SU-DHL-6 (cell line): ENCODE results near the gene ATRNL1.
"Not testable (repeated sequence)": the region's sequence is repeated elsewhere in the genome, so short reads cannot be mapped to it uniquely, and the experiment has no call there.

Experiments used
- H2AFZ ChIP-seq: fragments of 200-600 bp; sonication (generic); 2 replicates; pipeline ENCODE4 v1.6.1; 2014; ENCODE audit warnings: low read depth, mild to moderate bottlenecking, moderate library complexity, mixed read lengths, antibody characterized with exemption, low read length; ENCODE audit not compliant: severe bottlenecking
- H3F3A ChIP-seq: fragments of 200-600 bp; shearing (Covaris generic); 2 replicates; pipeline ENCODE4 v1.6.0; 2016; ENCODE audit warnings: antibody characterized with exemption, mild to moderate bottlenecking; ENCODE audit not compliant: insufficient read depth
- H3K27ac ChIP-seq: fragments of 200-600 bp; sonication (generic); 2 replicates; pipeline ENCODE4 v1.5.1; 2016; ENCODE audit warnings: low read depth, mild to moderate bottlenecking, low read length, moderate library complexity, mixed read lengths
- H3K27me3 ChIP-seq: fragments of 200-600 bp; sonication (generic), shearing (Covaris generic); 2 replicates; pipeline ENCODE4 v1.6.0; 2014; ENCODE audit warnings: mild to moderate bottlenecking, low read length
- H3K36me3 ChIP-seq: fragments of 200-600 bp; sonication (generic); 2 replicates; pipeline ENCODE4 v1.6.1; 2014; ENCODE audit warnings: mild to moderate bottlenecking, low read length, mixed read lengths
- H3K4me2 ChIP-seq: fragments of 300-600, 200-600 bp; shearing (Covaris generic), sonication (generic); 2 replicates; pipeline ENCODE4 v1.6.0; 2014; ENCODE audit warnings: low read length, low read depth, mild to moderate bottlenecking; ENCODE audit not compliant: poor library complexity, severe bottlenecking
- H3K4me3 ChIP-seq: fragments of 200-600 bp; sonication (generic); 2 replicates; pipeline ENCODE4 v1.5.1; 2014; ENCODE audit warnings: antibody characterized with exemption, low read length, mild to moderate bottlenecking, mixed read lengths; ENCODE audit not compliant: insufficient read depth, poor library complexity, severe bottlenecking
- H3K79me2 ChIP-seq: fragments of 200-600 bp; sonication (generic); 2 replicates; pipeline ENCODE4 v1.6.1; 2014; ENCODE audit warnings: mild to moderate bottlenecking, low read length, moderate library complexity; ENCODE audit not compliant: insufficient read depth
- H3K9ac ChIP-seq: fragments of 200-600 bp; sonication (generic); 2 replicates; pipeline ENCODE4 v1.7.0; 2014; ENCODE audit warnings: mild to moderate bottlenecking, low read length
- H3K9me2 ChIP-seq: fragments of 200-600 bp; sonication (generic); replicated peaks from 2 replicates; pipeline ENCODE4 v1.6.1; 2014; ENCODE audit warnings: low read length; ENCODE audit not compliant: insufficient read depth
- H3K9me3 ChIP-seq: fragments of 200-600 bp; sonication (generic); 2 replicates; pipeline ENCODE4 v1.6.1; 2014; ENCODE audit warnings: low read length, mixed read lengths; ENCODE audit not compliant: insufficient read depth
- H4K20me1 ChIP-seq: fragments of 200-600 bp; sonication (generic); 2 replicates; pipeline ENCODE4 v1.6.1; 2014; ENCODE audit warnings: low read depth, mild to moderate bottlenecking, antibody characterized with exemption, low read length, moderate library complexity, mixed read lengths
- CTCF ChIP-seq: fragments of 200-600 bp; sonication (generic); IDR thresholded peaks from one replicate; pipeline ENCODE4 v1.5.1; 2017; ENCODE audit warnings: antibody characterized with exemption, mild to moderate bottlenecking, low read length, moderate library complexity; ENCODE audit not compliant: insufficient read depth, poor library complexity, severe bottlenecking
- EZH2phosphoT487 ChIP-seq: fragments of 200-600 bp; sonication (generic), shearing (Covaris generic); conservative IDR thresholded peaks from 2 replicates; pipeline ENCODE4 v1.6.1; 2018; ENCODE audit warnings: mild to moderate bottlenecking, antibody characterized with exemption, low read length, moderate library complexity, mixed read lengths

ATRNL1 gene

GRCh38 chr10:115278294-115278693, 185.1 kb downstream of the ATRNL1 start:
- no peak overlapping the region for H3K4me2 ChIP-seq

GRCh38 chr10:115295213-115295805, 202.1 kb downstream of the ATRNL1 start:
- no peaks in the 10 kb centered on the region; the same call in 1 of the 2 replicates for H4K20me1 ChIP-seq
- H3K9ac ChIP-seq = no peak overlapping the region
- TF ChIP-seq EZH2phosphoT487 (no peak), CTCF (no peak)
- H3K4me2 ChIP-seq = no peak overlapping the region
- H3K79me2 ChIP-seq = no peaks in the 10 kb centered on the region
- H3K27ac ChIP-seq = no peak overlapping the region
- no peaks in the 10 kb centered on the region for H3K27me3 ChIP-seq
- H2AFZ ChIP-seq = no peak overlapping the region
- no peak overlapping the region for H3K4me3 ChIP-seq
- no peaks in the 10 kb centered on the region for H3F3A ChIP-seq
- H3K9me2 ChIP-seq = no peaks in the 10 kb centered on the region
- no peaks in the 10 kb centered on the region for H3K9me3 ChIP-seq
- no peaks in the 10 kb centered on the region for H3K36me3 ChIP-seq

More at GRCh38 chr10:115278294-115278693, 185.1 kb downstream of the ATRNL1 start:
- Histone ChIP-seq H3K27ac (no peak overlapping the region), H4K20me1 (no peaks in the 10 kb centered on the region), H3K27me3 (no peaks in the 10 kb centered on the region), H3K79me2 (no peaks in the 10 kb centered on the region), H3K4me3 (no peak overlapping the region), H3K9ac (no peak overlapping the region), H3K36me3 (no peaks in the 10 kb centered on the region), H3K9me3 (no peaks in the 10 kb centered on the region), H3K9me2 (no peaks in the 10 kb centered on the region), H2AFZ (no peak overlapping the region), H3F3A (no peaks in the 10 kb centered on the region)
- no peak for TF ChIP-seq EZH2phosphoT487
- TF ChIP-seq CTCF = no peak

GRCh38 chr10:115300080-115300479, 206.9 kb downstream of the ATRNL1 start:
- Histone ChIP-seq H4K20me1 (no peaks in the 10 kb centered on the region; the same call in 1 of the 2 replicates), H3K36me3 (no peaks in the 10 kb centered on the region), H3K9me2 (no peaks in the 10 kb centered on the region), H2AFZ (no peak overlapping the region), H3K4me2 (no peak overlapping the region), H3F3A (no peaks in the 10 kb centered on the region), H3K4me3 (no peak overlapping the region), H3K9ac (no peak overlapping the region), H3K9me3 (no peaks in the 10 kb centered on the region), H3K27me3 (no peaks in the 10 kb centered on the region), H3K79me2 (no peaks in the 10 kb centered on the region), H3K27ac (no peak overlapping the region)
- TF ChIP-seq EZH2phosphoT487 = no peak
- TF ChIP-seq CTCF = no peak

- H3F3A ChIP-seq, H3K27me3 ChIP-seq, H4K20me1 ChIP-seq, H3K4me2 ChIP-seq, H3K9me3 ChIP-seq, H3K27ac ChIP-seq, H3K4me3 ChIP-seq, H2AFZ ChIP-seq, H3K36me3 ChIP-seq, H3K9me2 ChIP-seq, H3K79me2 ChIP-seq, H3K9ac ChIP-seq: not testable (repeated sequence)
Measured at GRCh38 chr10:115319669-115320068, 226.5 kb downstream of the ATRNL1 start.
